Testis (tissue), 3 donors: ENCODE data around the gene ASIC1. TPM values are rescaled to one million over a fixed set of nuclear protein-coding genes. Genes with fewer than 3 reads are reported as not detected.

ENCODE experiments used
- DNase-seq: peaks from one replicate; pipeline ENCODE4 v3.0.0-alpha.2; 2019
- H3K27ac ChIP-seq, 2 donors: fragments of 200-600 bp; sonication (generic); one replicate each; pipeline ENCODE4 v1.5.1; 2019
- H3K27me3 ChIP-seq: fragments of 200-600 bp; sonication (generic); one replicate; pipeline ENCODE4 v1.5.1; 2019
- H3K36me3 ChIP-seq: fragments of 200-600 bp; sonication (generic); one replicate; pipeline ENCODE4 v1.5.1; 2017; ENCODE audit warnings: low read depth; ENCODE audit errors: missing control alignments
- H3K4me1 ChIP-seq: fragments of 200-600 bp; sonication (generic); one replicate; pipeline ENCODE4 v1.5.1; 2019
- H3K4me3 ChIP-seq, 2 donors: fragments of 200-600 bp; sonication (generic); one replicate each; pipeline ENCODE4 v1.5.1; 2017 to 2019
- H3K9me3 ChIP-seq: fragments of 200-600 bp; sonication (generic); one replicate; pipeline ENCODE4 v1.5.1; 2017
- CTCF ChIP-seq, 3 experiments: fragments of 450-650 bp in 2 of 3; fragments of 200-600 bp in 1 of 3; sonication (generic) in 1 of 3; IDR thresholded peaks; one replicate each; pipeline ENCODE4 v1.5.1; 2016 to 2019; ENCODE audit warnings: antibody characterized with exemption in 3 of 3, mild to moderate bottlenecking in 2 of 3, moderate library complexity in 1 of 3
- POLR2A ChIP-seq: fragments of 450-650 bp; IDR thresholded peaks from one replicate; pipeline ENCODE4 v1.6.1; 2017; ENCODE audit warnings: antibody characterized with exemption, mild to moderate bottlenecking, moderate library complexity
- WGBS, 2 donors: methylation state at CpG; one replicate each; pipeline ENCODE4 v1.1.5; 2018; 5-methylcytosine and 5-hydroxymethylcytosine counted together
- intact Hi-C: fragments of 100-400 bp; cut with DNase I; formaldehyde crosslinking; loops from one replicate; pipeline ENCODE4 v1.15.1; 2023; ENCODE audit warnings: low total_unique reads
- polyA plus RNA-seq: library from polyadenylated mRNA; stranded (reverse); fragments of 350-450 nt; fragmentation: Illumina TruSeq; extraction: RNeasy Lipid Tissue Mini Kit (QIAGEN cat#74804); gene quantifications from one replicate; pipeline ENCODE4 v1.2.3, GENCODE V29; 2014; ENCODE audit warnings: low read depth, low replicate concordance; ENCODE audit not compliant: insufficient read depth
- total RNA-seq, 2 donors: library from RNA; depleted of rRNA; stranded (reverse); fragments of >200 nt; gene quantifications; one replicate each; pipeline ENCODE4 v1.2.3, GENCODE V29; 2016

Gene ASIC1
- total and polyA plus RNA-seq, 3 donors from 2014 or later, result 1.9 to 3.5 (median 2.7) TPM

- intact Hi-C loops, result loop anchor here (10.0 kb wide), 1 partner anchor 70 kb away; no protein-coding TSS in a partner anchor
- Histone ChIP-seq H3K4me1 (peaks cover 27% of the 10 kb centered on the region), H3K36me3 (no peaks in the 10 kb centered on the region), H3K9me3 (no peaks in the 10 kb centered on the region), H3K27me3 (no peaks in the 10 kb centered on the region), H3K4me3 (no peak overlapping the region), H3K27ac (no peak overlapping the region)
- peak; percentile 54 for DNase-seq
- WGBS, 2 donors, result 84 to 90% methylated on average over 10 to 14 of the region's 14 CpGs
- no peak for TF ChIP-seq CTCF (IDR thresholded peaks at IDR 0.05)
- TF ChIP-seq POLR2A, result no peak
Observed at GRCh38 chr12:50104417-50105366, 47.3 kb downstream of the ASIC1 start.

DNA sequence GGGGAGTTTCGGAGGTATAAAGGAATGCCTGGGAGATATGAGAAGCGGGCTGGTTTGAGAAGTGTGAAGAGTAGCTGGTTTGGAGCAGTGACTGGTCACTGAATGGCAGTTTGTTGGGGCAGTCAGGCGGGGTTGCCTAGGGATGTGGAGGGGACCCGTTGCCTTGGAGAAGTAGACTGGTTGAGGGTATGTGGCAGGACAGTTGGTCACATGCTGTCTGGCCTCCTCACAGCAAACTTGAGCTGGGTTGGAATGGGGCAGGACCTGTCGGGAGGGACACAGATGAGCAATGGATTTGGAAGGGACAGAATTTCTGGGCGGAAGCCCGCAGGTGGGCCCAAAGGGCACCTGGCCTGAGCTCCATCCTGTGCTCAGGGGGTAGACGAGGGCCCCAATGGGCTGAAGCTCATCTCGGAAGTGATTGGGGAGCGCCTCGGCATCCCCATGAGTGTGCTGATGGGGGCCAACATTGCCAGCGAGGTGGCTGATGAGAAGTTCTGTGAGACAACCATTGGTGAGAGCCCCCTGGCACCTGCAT lies 48.6 kb downstream of the ASIC1 start:
- no peaks in the 10 kb centered on the region for H3K36me3 ChIP-seq
- H3K4me1 ChIP-seq, result peaks cover 38% of the 10 kb centered on the region
- intact Hi-C loops, result loop anchor here (10.0 kb wide), 1 partner anchor 69 kb away; no protein-coding TSS in a partner anchor
- H3K27ac ChIP-seq, result no peak overlapping the region
- no peak for TF ChIP-seq POLR2A
- no peak for TF ChIP-seq CTCF (IDR thresholded peaks at IDR 0.05)
- no peaks in the 10 kb centered on the region for H3K27me3 ChIP-seq
- H3K4me3 ChIP-seq, result no peak overlapping the region
- WGBS, 2 donors, result 89 to 98% methylated on average over 12 of the region's 12 CpGs
- H3K9me3 ChIP-seq, result no peaks in the 10 kb centered on the region
- no peak for DNase-seq

DNA sequence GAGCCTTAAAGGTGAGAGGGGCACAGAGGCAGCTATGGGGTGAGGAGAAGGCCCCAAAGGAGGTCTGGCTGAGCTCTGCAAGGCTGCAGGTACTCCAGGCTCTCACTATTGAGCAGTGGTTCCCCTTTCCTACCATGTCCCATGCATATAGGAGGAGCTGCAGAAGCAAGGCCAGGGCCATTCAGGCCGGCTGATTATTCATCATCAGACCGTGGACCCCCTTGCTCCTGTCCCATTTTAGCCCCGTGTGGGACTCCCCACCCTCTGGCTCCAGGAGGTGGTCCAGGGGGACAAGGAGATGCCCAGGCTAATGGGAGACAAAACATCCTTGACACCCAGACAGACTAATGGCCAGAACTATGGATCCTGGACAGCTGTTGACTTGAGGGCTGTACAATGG lies 49.5 kb downstream of the ASIC1 start:
- no peak for DNase-seq
- Histone ChIP-seq H3K4me3 (no peak overlapping the region), H3K27ac (no peak overlapping the region), H3K9me3 (no peaks in the 10 kb centered on the region), H3K4me1 (peaks cover 42% of the 10 kb centered on the region), H3K27me3 (no peaks in the 10 kb centered on the region), H3K36me3 (no peaks in the 10 kb centered on the region)
- intact Hi-C loops, result loop anchor here (10.0 kb wide), 1 partner anchor 68 kb away; no protein-coding TSS in a partner anchor
- no peak for TF ChIP-seq CTCF (IDR thresholded peaks at IDR 0.05)
- TF ChIP-seq POLR2A, result no peak
- WGBS, 2 donors, result 89 to 93% methylated on average over 2 to 3 of the region's 3 CpGs

DNA sequence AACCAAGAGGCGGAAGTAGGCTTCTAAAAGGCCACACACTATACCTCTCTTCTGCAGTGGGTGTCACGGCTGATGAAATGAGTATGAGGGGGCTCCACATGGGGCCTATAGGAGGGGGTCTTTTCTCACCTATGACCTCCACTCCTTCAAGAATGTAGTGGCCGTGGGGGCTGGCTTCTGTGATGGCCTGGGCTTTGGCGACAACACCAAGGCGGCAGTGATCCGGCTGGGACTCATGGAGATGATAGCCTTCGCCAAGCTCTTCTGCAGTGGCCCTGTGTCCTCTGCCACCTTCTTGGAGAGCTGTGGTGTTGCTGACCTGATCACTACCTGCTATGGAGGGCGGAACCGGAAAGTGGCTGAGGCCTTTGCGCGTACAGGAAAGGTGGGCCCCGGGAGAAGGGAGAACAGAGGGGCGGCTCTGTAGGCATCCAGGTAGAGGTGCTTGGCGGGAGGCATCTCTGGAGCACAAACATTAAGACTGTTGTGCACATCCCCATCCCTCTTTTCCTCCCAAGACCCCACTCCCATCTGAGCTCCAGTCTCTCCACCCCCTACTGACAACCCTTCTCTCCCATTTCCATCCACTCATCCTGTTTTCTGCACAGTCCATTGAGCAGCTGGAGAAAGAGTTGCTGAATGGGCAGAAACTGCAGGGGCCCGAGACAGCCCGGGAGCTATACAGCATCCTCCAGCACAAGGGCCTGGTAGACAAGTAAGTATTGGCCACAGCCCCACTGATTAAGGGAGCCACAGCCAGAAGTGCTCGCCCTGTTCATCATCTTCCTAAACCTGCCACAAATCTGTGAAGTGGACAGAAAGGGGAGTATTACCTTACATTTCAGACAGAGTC lies 50.2 kb downstream of the ASIC1 start:
- 94% methylated on average over 10 to 17 of the region's 17 CpGs for WGBS, 2 donors
- no peaks in the 10 kb centered on the region for H3K9me3 ChIP-seq
- no peak overlapping the region for H3K4me3 ChIP-seq
- no peaks in the 10 kb centered on the region for H3K36me3 ChIP-seq
- DNase-seq, result no peak
- intact Hi-C loops, result loop anchor here (10.0 kb wide), 1 partner anchor 67 kb away; no protein-coding TSS in a partner anchor
- H3K4me1 ChIP-seq, result peaks cover 34% of the 10 kb centered on the region
- H3K27ac ChIP-seq, result no peak overlapping the region
- no peaks in the 10 kb centered on the region for H3K27me3 ChIP-seq
- TF ChIP-seq CTCF (IDR thresholded peaks at IDR 0.05) (no peak), POLR2A (no peak)
